ENCODE data around the gene SCUBE1. TPM values are rescaled to one million over a fixed set of nuclear protein-coding genes. Genes with fewer than 3 reads are reported as not detected.
A peak's percentile ranks its signal among the peaks of the same experiment; 100 is the strongest.

Gene SCUBE1
- total and polyA plus RNA-seq, 5 donors, result 0.03 to 1.3 (median 0.33) TPM; not detected in 1

DNA sequence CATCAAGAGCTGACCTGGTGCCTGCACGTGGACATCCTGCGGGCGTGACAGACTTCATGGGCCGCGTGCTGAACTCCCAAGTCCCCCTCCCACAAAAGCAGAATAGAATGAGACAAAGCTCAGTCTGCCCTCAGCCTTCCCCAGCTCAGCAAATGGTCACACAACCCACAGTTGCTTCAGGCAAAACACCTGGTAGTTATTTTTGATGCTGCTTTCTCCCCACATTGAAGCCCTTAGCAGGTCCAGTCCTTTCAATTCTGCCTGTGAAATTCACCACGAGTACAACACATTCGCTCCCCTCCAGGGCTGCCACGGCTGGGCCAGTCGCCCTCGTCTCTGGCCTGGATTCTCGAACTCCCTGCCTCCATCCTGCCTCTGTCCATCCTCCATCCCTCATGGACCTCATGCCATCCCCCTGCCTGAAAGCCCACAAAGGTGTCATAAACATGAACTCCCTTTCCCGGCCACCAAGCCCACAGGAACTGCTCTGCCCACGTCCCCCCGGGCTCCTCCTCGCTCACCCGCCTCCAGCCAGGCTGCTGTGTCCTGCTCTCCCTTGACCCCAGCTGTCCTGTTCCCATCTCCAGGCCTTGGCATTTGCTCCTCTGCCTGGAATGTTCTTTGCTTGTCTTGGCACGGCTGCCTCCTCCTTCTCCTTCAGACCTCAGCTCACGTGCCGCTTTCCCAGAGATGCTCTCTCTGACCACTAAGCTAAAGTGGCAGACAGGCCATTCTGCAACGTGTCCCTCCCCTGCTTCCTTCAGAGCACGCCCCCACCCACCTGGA lies 42.1 kb downstream of the SCUBE1 start:
- intact Hi-C loops (cut with DNase I), result no loop called here
- H3K27ac ChIP-seq (ENCODE audit: low read length), result no peak overlapping the region
- WGBS, result 63% methylated on average over 21 of the region's 21 CpGs

DNA sequence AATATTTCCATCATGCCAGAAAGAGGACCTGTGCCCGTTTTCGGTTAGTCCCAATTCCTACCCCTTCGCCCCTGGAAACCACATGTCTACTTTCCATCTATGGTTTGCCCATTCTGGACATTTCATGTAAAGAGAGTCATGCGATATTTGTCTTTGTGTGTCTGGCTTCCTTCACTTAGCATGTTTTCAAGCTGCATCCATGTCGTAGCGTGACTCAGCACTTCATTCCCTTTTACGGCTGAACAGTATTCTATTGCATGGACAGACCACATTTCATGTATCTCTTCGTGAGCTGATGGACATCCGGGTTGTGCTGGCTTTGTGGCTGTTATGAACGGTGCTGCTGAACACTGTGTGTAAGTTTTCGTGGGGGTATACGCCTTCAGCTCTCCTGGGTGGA lies 43.4 kb downstream of the SCUBE1 start:
- peaks cover 3% of the 10 kb centered on the region for H3K4me1 ChIP-seq (ENCODE audit: control insufficient read depth, insufficient read depth, low read length)
- intact Hi-C loops (cut with DNase I), result no loop called here

More for the DNA sequence above, 42.1 kb downstream of the SCUBE1 start:
- H3K9me3 ChIP-seq (ENCODE audit: control insufficient read depth, low read length), result no peaks in the 10 kb centered on the region
- H3K4me3 ChIP-seq (ENCODE audit: low read length), result no peak overlapping the region
- ATAC-seq (no peak), DNase-seq (peak in 1 of 3 donors; percentile 46)
- peaks cover 3% of the 10 kb centered on the region for H3K4me1 ChIP-seq (ENCODE audit: control insufficient read depth, insufficient read depth, low read length)
- H3K27me3 ChIP-seq (ENCODE audit: control insufficient read depth, insufficient read depth), result no peaks in the 10 kb centered on the region

GRCh38 chr22:43298062-43298801 lies 44.9 kb downstream of the SCUBE1 start:
- Histone ChIP-seq H3K27me3 (ENCODE audit: control insufficient read depth, insufficient read depth) (no peaks in the 10 kb centered on the region), H3K9me3 (ENCODE audit: control insufficient read depth, low read length) (no peaks in the 10 kb centered on the region), H3K4me3 (ENCODE audit: low read length) (no peak overlapping the region), H3K27ac (ENCODE audit: low read length) (no peak overlapping the region), H3K4me1 (ENCODE audit: control insufficient read depth, insufficient read depth, low read length) (peaks cover 3% of the 10 kb centered on the region)
- DNase-seq, result peak in 2 of 3 donors; percentile 14 to 53
- intact Hi-C loops (cut with DNase I), result no loop called here
- WGBS, result 73% methylated on average over 18 of the region's 18 CpGs
- peak in 1 of 2 donors; percentile 8 for ATAC-seq

More for the DNA sequence above, 43.4 kb downstream of the SCUBE1 start:
- Histone ChIP-seq H3K4me3 (ENCODE audit: low read length) (no peak overlapping the region), H3K27ac (ENCODE audit: low read length) (no peak overlapping the region), H3K9me3 (ENCODE audit: control insufficient read depth, low read length) (no peaks in the 10 kb centered on the region), H3K27me3 (ENCODE audit: control insufficient read depth, insufficient read depth) (no peaks in the 10 kb centered on the region)
- WGBS, result 94% methylated on average over 12 of the region's 12 CpGs
- DNase-seq, result no peak
- no peak for ATAC-seq

DNA sequence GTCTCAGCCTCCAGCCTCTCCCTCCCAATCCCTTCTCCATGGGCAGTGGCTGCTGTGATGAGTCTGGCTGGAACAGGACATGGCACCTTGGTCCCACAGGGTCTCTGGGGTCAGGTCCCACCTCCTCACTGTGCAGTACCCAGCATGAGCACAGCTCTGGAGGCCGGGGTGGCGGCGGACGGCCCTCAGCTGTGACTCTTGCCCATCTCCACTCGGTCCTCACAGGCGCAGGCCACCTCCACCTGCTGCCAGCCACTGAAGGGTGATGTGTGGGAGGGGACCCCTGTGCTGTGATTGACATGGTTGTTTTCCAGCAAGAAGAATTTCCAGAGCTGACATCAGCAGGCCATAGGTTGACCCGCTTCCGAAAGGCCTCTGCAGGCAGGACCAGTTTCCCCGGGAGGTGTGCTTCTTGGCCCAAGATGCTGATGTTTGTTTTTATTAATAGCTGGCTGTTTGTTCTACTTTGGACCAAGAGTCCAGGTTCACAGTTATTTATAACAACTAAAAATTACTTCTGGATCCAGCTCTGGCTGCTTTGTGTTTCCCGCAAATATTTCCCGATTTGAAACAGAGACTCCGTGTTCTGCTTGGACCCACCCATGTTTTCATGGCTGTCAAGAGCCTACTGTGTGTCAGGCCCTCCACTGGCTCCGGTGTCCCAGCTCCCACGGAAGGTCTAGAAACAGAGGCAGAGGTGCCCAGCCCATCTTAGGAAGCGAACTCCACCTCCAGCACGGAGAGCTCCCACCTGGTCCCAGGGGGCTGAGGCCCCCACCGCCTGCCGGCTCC lies 45.7 kb downstream of the SCUBE1 start:
- no peak for ATAC-seq
- intact Hi-C loops (cut with DNase I), result no loop called here
- DNase-seq, result peak in 2 of 3 donors; percentile 6 to 38
- Histone ChIP-seq H3K9me3 (ENCODE audit: control insufficient read depth, low read length) (no peaks in the 10 kb centered on the region), H3K27ac (ENCODE audit: low read length) (peak overlapping the region; percentile 28), H3K27me3 (ENCODE audit: control insufficient read depth, insufficient read depth) (no peaks in the 10 kb centered on the region), H3K4me3 (ENCODE audit: low read length) (no peak overlapping the region), H3K4me1 (ENCODE audit: control insufficient read depth, insufficient read depth, low read length) (peaks cover 3% of the 10 kb centered on the region)
- WGBS, result 70% methylated on average over 18 of the region's 18 CpGs

- no peak overlapping the region for H3K4me3 ChIP-seq (ENCODE audit: low read length)
- peak in 1 of 3 donors; percentile 7 for DNase-seq
- H3K27ac ChIP-seq (ENCODE audit: low read length), result no peak overlapping the region
- ATAC-seq, result no peak
- no peaks in the 10 kb centered on the region for H3K27me3 ChIP-seq (ENCODE audit: control insufficient read depth, insufficient read depth)
- H3K9me3 ChIP-seq (ENCODE audit: control insufficient read depth, low read length), result no peaks in the 10 kb centered on the region
- intact Hi-C loops (cut with DNase I), result no loop called here
- peaks cover 3% of the 10 kb centered on the region for H3K4me1 ChIP-seq (ENCODE audit: control insufficient read depth, insufficient read depth, low read length)
- WGBS, result 68% methylated on average over 16 of the region's 16 CpGs
Measured at GRCh38 chr22:43296276-43296902, 46.8 kb downstream of the SCUBE1 start.

DNA sequence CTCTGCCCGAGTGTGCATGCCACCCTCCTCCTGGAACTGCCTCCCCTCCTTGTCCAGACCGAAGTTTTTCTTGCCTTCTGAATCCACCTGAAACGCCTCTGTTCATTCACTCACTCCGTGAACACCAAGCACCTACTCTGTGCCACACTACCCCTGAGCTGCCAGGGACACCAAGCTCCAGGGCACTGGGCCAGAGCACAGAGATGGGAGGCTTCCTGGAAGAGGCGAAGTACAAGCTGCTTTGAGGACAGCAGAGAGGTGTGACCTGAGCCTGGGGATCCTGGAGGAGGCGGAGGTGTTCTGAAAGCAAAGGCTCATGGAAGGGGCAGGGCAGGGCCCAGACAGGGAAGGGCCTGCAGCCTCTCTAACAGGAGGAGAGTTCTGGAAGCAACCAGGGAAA lies 47.5 kb downstream of the SCUBE1 start:
- no peak for ATAC-seq
- intact Hi-C loops (cut with DNase I), result no loop called here
- H3K4me3 ChIP-seq (ENCODE audit: low read length), result no peak overlapping the region
- 88% methylated on average over 6 of the region's 6 CpGs for WGBS
- DNase-seq, result no peak
- H3K9me3 ChIP-seq (ENCODE audit: control insufficient read depth, low read length), result no peaks in the 10 kb centered on the region
- no peak overlapping the region for H3K27ac ChIP-seq (ENCODE audit: low read length)
- H3K4me1 ChIP-seq (ENCODE audit: control insufficient read depth, insufficient read depth, low read length), result peaks cover 3% of the 10 kb centered on the region
- no peaks in the 10 kb centered on the region for H3K27me3 ChIP-seq (ENCODE audit: control insufficient read depth, insufficient read depth)

DNA sequence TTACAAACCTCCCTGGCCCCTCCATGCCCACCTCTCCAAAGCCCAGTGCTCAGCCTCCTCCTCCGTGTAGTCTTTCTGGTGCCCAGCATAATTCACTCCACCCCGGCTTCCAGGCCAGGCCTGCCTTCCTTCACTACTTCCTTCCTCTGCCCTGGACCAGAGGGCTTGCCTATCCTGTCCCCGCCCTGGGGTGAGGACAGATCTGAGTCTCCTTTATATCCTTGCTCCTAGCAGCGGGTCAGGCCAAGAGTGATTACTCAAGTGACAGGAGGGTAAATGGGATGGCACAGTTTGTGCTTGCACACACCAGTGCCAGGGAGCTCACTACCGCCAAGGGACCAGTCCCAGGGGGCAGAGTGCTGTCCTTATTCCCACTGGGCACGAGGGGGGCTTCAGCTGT lies 48.0 kb downstream of the SCUBE1 start:
- no peak overlapping the region for H3K27ac ChIP-seq (ENCODE audit: low read length)
- H3K27me3 ChIP-seq (ENCODE audit: control insufficient read depth, insufficient read depth), result no peaks in the 10 kb centered on the region
- DNase-seq (peak in 1 of 3 donors; percentile 12), ATAC-seq (peak in 1 of 2 donors; percentile 24)
- intact Hi-C loops (cut with DNase I), result no loop called here
- no peak overlapping the region for H3K4me3 ChIP-seq (ENCODE audit: low read length)
- no peaks in the 10 kb centered on the region for H3K9me3 ChIP-seq (ENCODE audit: control insufficient read depth, low read length)
- peaks cover 3% of the 10 kb centered on the region for H3K4me1 ChIP-seq (ENCODE audit: control insufficient read depth, insufficient read depth, low read length)
- WGBS, result 69% methylated on average over 6 of the region's 6 CpGs

GRCh38 chr22:43293655-43294392 lies 49.3 kb downstream of the SCUBE1 start:
- DNase-seq (peak in 1 of 3 donors; percentile 7), ATAC-seq (no peak)
- peaks cover 5% of the 10 kb centered on the region for H3K4me1 ChIP-seq (ENCODE audit: control insufficient read depth, insufficient read depth, low read length)
- intact Hi-C loops (cut with DNase I), result no loop called here
- no peaks in the 10 kb centered on the region for H3K27me3 ChIP-seq (ENCODE audit: control insufficient read depth, insufficient read depth)
- H3K4me3 ChIP-seq (ENCODE audit: low read length), result no peak overlapping the region
- H3K27ac ChIP-seq (ENCODE audit: low read length), result no peak overlapping the region
- WGBS, result 88% methylated on average over 15 of the region's 15 CpGs
- H3K9me3 ChIP-seq (ENCODE audit: control insufficient read depth, low read length), result no peaks in the 10 kb centered on the region

DNA sequence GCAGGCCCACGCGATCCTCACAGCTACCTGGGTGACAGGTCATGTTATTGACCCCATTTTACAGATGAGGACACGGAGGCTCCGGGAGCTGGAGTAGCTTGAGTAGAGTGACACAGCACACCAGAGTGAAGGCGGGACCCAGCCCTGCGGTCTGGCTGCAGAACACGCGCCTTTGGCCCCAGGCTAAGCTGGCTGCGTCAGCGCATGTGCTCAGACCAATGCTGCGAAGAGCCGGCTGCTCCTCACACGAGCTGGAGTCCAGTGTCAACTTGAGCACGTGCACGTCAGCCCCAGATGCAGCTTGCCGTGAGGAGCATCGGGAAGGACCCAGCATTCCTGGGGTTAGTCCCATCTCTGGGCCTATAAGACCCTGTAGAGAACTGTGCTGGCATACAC lies 49.9 kb downstream of the SCUBE1 start:
- no peak overlapping the region for H3K27ac ChIP-seq (ENCODE audit: low read length)
- peaks cover 5% of the 10 kb centered on the region for H3K4me1 ChIP-seq (ENCODE audit: control insufficient read depth, insufficient read depth, low read length)
- intact Hi-C loops (cut with DNase I), result no loop called here
- no peak overlapping the region for H3K4me3 ChIP-seq (ENCODE audit: low read length)
- DNase-seq, result no peak
- H3K27me3 ChIP-seq (ENCODE audit: control insufficient read depth, insufficient read depth), result no peaks in the 10 kb centered on the region
- ATAC-seq, result no peak
- no peaks in the 10 kb centered on the region for H3K9me3 ChIP-seq (ENCODE audit: control insufficient read depth, low read length)
- WGBS, result 89% methylated on average over 17 of the region's 17 CpGs

DNA sequence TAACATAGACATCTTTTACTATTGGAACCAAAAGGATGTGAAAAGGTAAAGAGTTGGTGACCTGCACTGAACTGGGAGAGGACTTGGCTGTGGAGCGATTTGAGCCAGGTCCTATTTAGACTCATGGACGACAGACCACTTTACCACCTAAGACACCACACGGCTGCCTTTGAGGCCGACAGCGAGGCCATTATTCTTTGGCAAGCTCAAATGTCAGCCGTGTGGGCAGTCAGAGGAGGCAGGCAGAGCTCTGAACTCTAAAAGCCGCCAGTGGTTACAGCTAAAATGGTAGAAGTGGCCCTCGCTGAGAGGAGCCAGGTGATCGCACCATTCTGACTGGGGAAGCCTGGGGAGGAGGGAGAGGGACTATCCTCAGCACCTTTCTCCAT lies 50.5 kb downstream of the SCUBE1 start:
- no peak for ATAC-seq
- intact Hi-C loops (cut with DNase I), result no loop called here
- Histone ChIP-seq H3K4me3 (ENCODE audit: low read length) (no peak overlapping the region), H3K9me3 (ENCODE audit: control insufficient read depth, low read length) (no peaks in the 10 kb centered on the region), H3K27ac (ENCODE audit: low read length) (no peak overlapping the region), H3K4me1 (ENCODE audit: control insufficient read depth, insufficient read depth, low read length) (peaks cover 5% of the 10 kb centered on the region), H3K27me3 (ENCODE audit: control insufficient read depth, insufficient read depth) (no peaks in the 10 kb centered on the region)
- WGBS, result 89% methylated on average over 9 of the region's 9 CpGs
- no peak for DNase-seq

All from right cardiac atrium (tissue), 5 donors.